OCI-LY3 (cell line): ENCODE results near the gene RERE.

Experiments
- CTCF ChIP-seq: fragments of 200-600, 300-600 bp; sonication (generic); IDR thresholded peaks from 2 replicates; pipeline ENCODE4 v1.5.1; 2014; ENCODE audit warnings: antibody characterized with exemption, low read length, low read depth
- EZH2phosphoT487 ChIP-seq: fragments of 200-600 bp; shearing (Covaris generic); IDR thresholded peaks from 2 replicates; pipeline ENCODE4 v1.6.1; 2018; ENCODE audit warnings: antibody characterized with exemption, mixed run types, low read depth

- TF ChIP-seq CTCF, result no peak
- no peak for TF ChIP-seq EZH2phosphoT487
These were observed 395.7 kb downstream of the RERE start for GRCh38 chr1:8421721-8422120.
